ENCODE results near the gene SORCS2.

SORCS2 gene

GRCh38 chr4:7620086-7620813 is 427.9 kb downstream of the SORCS2 start:
- no peak for DNase-seq (ENCODE audit: low read depth)

- no peak for DNase-seq (ENCODE audit: low read depth)
Observed at GRCh38 chr4:7620814-7621176, 428.5 kb downstream of the SORCS2 start.

GRCh38 chr4:7621252-7622035 is 429.1 kb downstream of the SORCS2 start:
- no peak for DNase-seq (ENCODE audit: low read depth)

GRCh38 chr4:7622371-7622770 is 430.0 kb downstream of the SORCS2 start:
- no peak for DNase-seq (ENCODE audit: low read depth)

GRCh38 chr4:7623468-7623867 is 431.1 kb downstream of the SORCS2 start:
- DNase-seq (ENCODE audit: low read depth), result no peak

GRCh38 chr4:7624396-7624980 is 432.1 kb downstream of the SORCS2 start:
- no peak for DNase-seq (ENCODE audit: low read depth)

- DNase-seq (ENCODE audit: low read depth), result peak; percentile 38
Observed at GRCh38 chr4:7625071-7625470, 432.7 kb downstream of the SORCS2 start.

- DNase-seq (ENCODE audit: low read depth), result no peak
Observed at GRCh38 chr4:7626531-7626930, 434.2 kb downstream of the SORCS2 start.

- DNase-seq (ENCODE audit: low read depth), result no peak
Observed at GRCh38 chr4:7627251-7628250, 435.2 kb downstream of the SORCS2 start.

- no peak for DNase-seq (ENCODE audit: low read depth)
Observed at GRCh38 chr4:7628432-7628831, 436.1 kb downstream of the SORCS2 start.

GRCh38 chr4:7629501-7630254 is 437.3 kb downstream of the SORCS2 start:
- DNase-seq (ENCODE audit: low read depth), result no peak

GRCh38 chr4:7630568-7631287 is 438.4 kb downstream of the SORCS2 start:
- DNase-seq (ENCODE audit: low read depth), result peak; percentile 66

- DNase-seq (ENCODE audit: low read depth), result no peak
Observed at GRCh38 chr4:7631288-7632014, 439.1 kb downstream of the SORCS2 start.

GRCh38 chr4:7632341-7632740 is 440.0 kb downstream of the SORCS2 start:
- DNase-seq (ENCODE audit: low read depth), result no peak

- no peak for DNase-seq (ENCODE audit: low read depth)
Observed at GRCh38 chr4:7632971-7633370, 440.6 kb downstream of the SORCS2 start.

- DNase-seq (ENCODE audit: low read depth), result no peak
Observed at GRCh38 chr4:7634661-7635251, 442.4 kb downstream of the SORCS2 start.

GRCh38 chr4:7635445-7636239 is 443.3 kb downstream of the SORCS2 start:
- no peak for DNase-seq (ENCODE audit: low read depth)

GRCh38 chr4:7636240-7636508 is 443.8 kb downstream of the SORCS2 start:
- no peak for DNase-seq (ENCODE audit: low read depth)

GRCh38 chr4:7637139-7637538 is 444.8 kb downstream of the SORCS2 start:
- no peak for DNase-seq (ENCODE audit: low read depth)

Measured in GM04504 (cell line).